Spleen (tissue), 11 donors: Measurements from ENCODE around the gene GABBR2. TPM values are rescaled to one million over a fixed set of nuclear protein-coding genes. Genes with fewer than 3 reads are reported as not detected.

Source experiments
- DNase-seq: peaks from one replicate; pipeline ENCODE4 v3.0.0-alpha.2; 2020
- H3K27ac ChIP-seq, 8 donors: fragments of 200-600 bp; sonication (generic) in 7 of 8; 1 replicate in 4 of 8; 2 replicates in 4 of 8; pipeline versions ENCODE4 v1.5.0 to v1.8.0; 2016 to 2021; ENCODE audit warnings: inconsistent platforms in 4 of 8, mild to moderate bottlenecking in 4 of 8, moderate library complexity in 1 of 8
- H3K27me3 ChIP-seq, 7 donors: fragments of 200-600 bp; sonication (generic) in 6 of 7; replicated peaks in 1 of 7; 1 replicate in 4 of 7; 2 replicates in 3 of 7; pipeline versions ENCODE4 v1.5.0 to v1.8.0; 2016 to 2021; ENCODE audit warnings: inconsistent platforms in 3 of 7, mild to moderate bottlenecking in 1 of 7
- H3K36me3 ChIP-seq, 6 donors: fragments of 200-600 bp; sonication (generic) in 5 of 6; 1 replicate in 4 of 6; 2 replicates in 2 of 6; pipeline versions ENCODE4 v1.5.0 to v1.8.0; 2016 to 2021; ENCODE audit warnings: inconsistent platforms in 2 of 6
- H3K4me1 ChIP-seq, 6 donors: fragments of 200-600 bp; sonication (generic) in 5 of 6; 1 replicate in 3 of 6; 2 replicates in 3 of 6; pipeline versions ENCODE4 v1.5.0 to v1.8.0; 2016 to 2021; ENCODE audit warnings: inconsistent platforms in 3 of 6
- H3K4me3 ChIP-seq, 8 donors: fragments of 200-600 bp; sonication (generic) in 7 of 8; 1 replicate in 4 of 8; 2 replicates in 4 of 8; pipeline versions ENCODE4 v1.5.0 to v1.8.0; 2016 to 2021; ENCODE audit warnings: inconsistent platforms in 4 of 8, mild to moderate bottlenecking in 4 of 8, moderate library complexity in 2 of 8
- H3K9me3 ChIP-seq, 8 donors: fragments of 200-600 bp; sonication (generic) in 7 of 8; 1 replicate in 4 of 8; 2 replicates in 4 of 8; pipeline versions ENCODE4 v1.5.0 to v1.8.0; 2016 to 2021; ENCODE audit warnings: inconsistent platforms in 4 of 8
- CTCF ChIP-seq, 11 experiments: fragments of 200-600 bp in 7 of 11; fragments of 450-650 bp in 4 of 11; sonication (generic) in 4 of 11; IDR thresholded peaks in 8 of 11; conservative IDR thresholded peaks in 3 of 11; 1 replicate in 7 of 11; 2 replicates in 4 of 11; pipeline versions ENCODE4 v1.4.0 to v1.8.0; 2016 to 2021; ENCODE audit warnings: antibody characterized with exemption in 11 of 11, inconsistent platforms in 4 of 11, mild to moderate bottlenecking in 1 of 11
- POLR2A ChIP-seq, 3 donors: fragments of 450-650 bp; IDR thresholded peaks; one replicate each; pipeline ENCODE4 v1.5.1; 2017; ENCODE audit warnings: antibody characterized with exemption in 3 of 3, mild to moderate bottlenecking in 1 of 3
- POLR2AphosphoS5 ChIP-seq, 3 donors: sonication (generic); formaldehyde crosslinking; IDR thresholded peaks; one replicate each; pipeline ENCODE4 v1.5.1; 2017; ENCODE audit warnings: antibody characterized with exemption in 3 of 3
- WGBS, 5 donors: extraction: QIAGEN DNeasy Blood & Tissue Kit in 3 of 5; methylation state at CpG; one replicate each; pipeline versions ENCODE4 v1.1.5 to v1.1.7; 2013 to 2018; 5-methylcytosine and 5-hydroxymethylcytosine counted together
- intact Hi-C: fragments of 100-400 bp; cut with DNase I; formaldehyde crosslinking; loops from one replicate; pipeline ENCODE4 v1.15.0; 2023; ENCODE audit warnings: low total_unique reads
- polyA plus RNA-seq, 3 donors: library from polyadenylated mRNA; stranded (reverse); fragments of 200-250 nt; gene quantifications; one replicate each; pipeline ENCODE4 v1.2.1, GENCODE V29; 2013
- total RNA-seq, 7 donors: library from RNA; depleted of rRNA in 3 of 7; stranded (reverse); fragments of >200 nt in 3 of 7; fragmentation: NEBNext Ultra II Directional in 4 of 7; extraction: Animal tissue kit (Norgen Biotek cat#: 25700) in 4 of 7; gene quantifications; one replicate each; pipeline versions ENCODE4 v1.1.0 to v1.2.1, GENCODE V29; 2016 to 2021
- donor health status: healthy with polysubstance abuse.
- donor health status: DM: no; HTN: no; CAD: no; lungs with moderate emphysema.
- donor health status: DM: no; HTN: no; CAD: no.
- donor health status: Bipolar disorder and iron deficiency.
- donor health status: healthy.
- donor health status: DM: no; HTN: no; CAD: no.
- donor health status: DM: yes; HTN: yes; CAD: no.

GABBR2 gene
- total and polyA plus RNA-seq, 10 donors, result 0.03 to 0.32 (median 0.07) TPM; not detected in 7

GRCh38 chr9:98240475-98240874 lies 468.3 kb downstream of the GABBR2 start:
- 63 to 89% (median 85%) methylated on average over 3 of the region's 3 CpGs for WGBS, 5 donors
- H3K36me3 ChIP-seq, result peaks cover 0 to 66% (median 2%) of the 10 kb centered on the region in 6 donors
- TF ChIP-seq CTCF (IDR thresholded peaks at IDR 0.05 in 8 of 11, conservative IDR thresholded peaks at IDR 0.05 in 3 of 11) (no peak), POLR2A (IDR thresholded peaks at IDR 0.05) (no peak), POLR2AphosphoS5 (IDR thresholded peaks at IDR 0.05) (no peak)
- peak overlapping the region in 6 of 8 donors; percentile 4 to 78 (median 63) for H3K27ac ChIP-seq
- no peaks in the 10 kb centered on the region for H3K27me3 ChIP-seq
- intact Hi-C loops, result no loop called here
- H3K9me3 ChIP-seq, result no peaks in the 10 kb centered on the region
- no peak overlapping the region for H3K4me3 ChIP-seq
- DNase-seq, result no peak
- H3K4me1 ChIP-seq, result peaks cover 0 to 46% (median 3%) of the 10 kb centered on the region in 6 donors

Other genes starting within 250 kb of the GABBR2 start
- 1 to 10 TPM; 5.2 to 9.4 (median 7.0) TPM for gene ANKS6, start 87.6 kb upstream of the GABBR2 start, total RNA-seq
- 1 to 10 TPM; 4.9 to 8.2 (median 7.7) TPM for gene ANKS6, start 87.6 kb upstream of the GABBR2 start, polyA plus RNA-seq
- gene GALNT12, start 98.7 kb upstream of the GABBR2 start, total RNA-seq, result 1 to 10 TPM; 1.2 to 3.2 (median 2.6) TPM
- 1 to 10 TPM; 2.1 to 2.6 (median 2.3) TPM for gene GALNT12, start 98.7 kb upstream of the GABBR2 start, polyA plus RNA-seq
- 1 to 10 TPM in 6 of 7 donors, under 1 TPM in 1; 0.94 to 9.3 (median 3.2) TPM for gene COL15A1, start 235.0 kb upstream of the GABBR2 start, total RNA-seq
- 1 to 10 TPM in 2 of 3 donors, under 1 TPM in 1; 0.33 to 1.2 (median 1.1) TPM for gene COL15A1, start 235.0 kb upstream of the GABBR2 start, polyA plus RNA-seq